IMR-90 (cell line): ENCODE measurements around the gene CCDC88A.

Experiments used
- FOS ChIP-seq: fragments of 150-350 bp; IDR thresholded peaks from 2 replicates; pipeline ENCODE4 v1.6.1; 2016; ENCODE audit warnings: low read depth, low read length
- MAZ ChIP-seq: IDR thresholded peaks from 2 replicates; pipeline ENCODE4 v1.6.1; 2012; ENCODE audit warnings: low read depth, mild to moderate bottlenecking, low read length, improper control_type of control experiment, moderate library complexity, borderline replicate concordance
- POLR2A ChIP-seq: IDR thresholded peaks from 2 replicates; pipeline ENCODE4 v1.6.1; 2012; ENCODE audit warnings: mild to moderate bottlenecking, low read depth, low read length
- RAD21 ChIP-seq: IDR thresholded peaks from 2 replicates; pipeline ENCODE4 v1.6.1; 2012; ENCODE audit warnings: low read length, improper control_type of control experiment
- TF ChIP-seq, protein P1 (sequence below): fragments of 150-350 bp; IDR thresholded peaks from 2 replicates; pipeline ENCODE4 v1.6.1; 2017; ENCODE audit warnings: mild to moderate bottlenecking, antibody characterized with exemption, low read length, low read depth
- TF ChIP-seq, protein P2 (sequence below): conservative IDR thresholded peaks from 2 replicates; pipeline ENCODE4 v1.5.1; 2012; ENCODE audit warnings: mild to moderate bottlenecking, low read depth, low read length, improper control_type of control experiment

GRCh38 chr2:55430211-55430975, 10.7 kb upstream of the CCDC88A start:
- TF ChIP-seq, protein P1, sequence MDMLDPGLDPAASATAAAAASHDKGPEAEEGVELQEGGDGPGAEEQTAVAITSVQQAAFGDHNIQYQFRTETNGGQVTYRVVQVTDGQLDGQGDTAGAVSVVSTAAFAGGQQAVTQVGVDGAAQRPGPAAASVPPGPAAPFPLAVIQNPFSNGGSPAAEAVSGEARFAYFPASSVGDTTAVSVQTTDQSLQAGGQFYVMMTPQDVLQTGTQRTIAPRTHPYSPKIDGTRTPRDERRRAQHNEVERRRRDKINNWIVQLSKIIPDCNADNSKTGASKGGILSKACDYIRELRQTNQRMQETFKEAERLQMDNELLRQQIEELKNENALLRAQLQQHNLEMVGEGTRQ = no peak
- TF ChIP-seq POLR2A (no peak), FOS (no peak), RAD21 (no peak), MAZ (no peak)
- TF ChIP-seq, protein P2, sequence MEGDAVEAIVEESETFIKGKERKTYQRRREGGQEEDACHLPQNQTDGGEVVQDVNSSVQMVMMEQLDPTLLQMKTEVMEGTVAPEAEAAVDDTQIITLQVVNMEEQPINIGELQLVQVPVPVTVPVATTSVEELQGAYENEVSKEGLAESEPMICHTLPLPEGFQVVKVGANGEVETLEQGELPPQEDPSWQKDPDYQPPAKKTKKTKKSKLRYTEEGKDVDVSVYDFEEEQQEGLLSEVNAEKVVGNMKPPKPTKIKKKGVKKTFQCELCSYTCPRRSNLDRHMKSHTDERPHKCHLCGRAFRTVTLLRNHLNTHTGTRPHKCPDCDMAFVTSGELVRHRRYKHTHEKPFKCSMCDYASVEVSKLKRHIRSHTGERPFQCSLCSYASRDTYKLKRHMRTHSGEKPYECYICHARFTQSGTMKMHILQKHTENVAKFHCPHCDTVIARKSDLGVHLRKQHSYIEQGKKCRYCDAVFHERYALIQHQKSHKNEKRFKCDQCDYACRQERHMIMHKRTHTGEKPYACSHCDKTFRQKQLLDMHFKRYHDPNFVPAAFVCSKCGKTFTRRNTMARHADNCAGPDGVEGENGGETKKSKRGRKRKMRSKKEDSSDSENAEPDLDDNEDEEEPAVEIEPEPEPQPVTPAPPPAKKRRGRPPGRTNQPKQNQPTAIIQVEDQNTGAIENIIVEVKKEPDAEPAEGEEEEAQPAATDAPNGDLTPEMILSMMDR = no peak
